NOMO-1 (cell line): Measurements from ENCODE around the gene WDR90.

Experiments
- DNase-seq, 2 experiments: peaks; one replicate each; lab custom pipeline; 2025; ENCODE audit not compliant: unreplicated experiment in 2 of 2; lab: John Stamatoyannopoulos, UW

The WDR90 gene

DNA sequence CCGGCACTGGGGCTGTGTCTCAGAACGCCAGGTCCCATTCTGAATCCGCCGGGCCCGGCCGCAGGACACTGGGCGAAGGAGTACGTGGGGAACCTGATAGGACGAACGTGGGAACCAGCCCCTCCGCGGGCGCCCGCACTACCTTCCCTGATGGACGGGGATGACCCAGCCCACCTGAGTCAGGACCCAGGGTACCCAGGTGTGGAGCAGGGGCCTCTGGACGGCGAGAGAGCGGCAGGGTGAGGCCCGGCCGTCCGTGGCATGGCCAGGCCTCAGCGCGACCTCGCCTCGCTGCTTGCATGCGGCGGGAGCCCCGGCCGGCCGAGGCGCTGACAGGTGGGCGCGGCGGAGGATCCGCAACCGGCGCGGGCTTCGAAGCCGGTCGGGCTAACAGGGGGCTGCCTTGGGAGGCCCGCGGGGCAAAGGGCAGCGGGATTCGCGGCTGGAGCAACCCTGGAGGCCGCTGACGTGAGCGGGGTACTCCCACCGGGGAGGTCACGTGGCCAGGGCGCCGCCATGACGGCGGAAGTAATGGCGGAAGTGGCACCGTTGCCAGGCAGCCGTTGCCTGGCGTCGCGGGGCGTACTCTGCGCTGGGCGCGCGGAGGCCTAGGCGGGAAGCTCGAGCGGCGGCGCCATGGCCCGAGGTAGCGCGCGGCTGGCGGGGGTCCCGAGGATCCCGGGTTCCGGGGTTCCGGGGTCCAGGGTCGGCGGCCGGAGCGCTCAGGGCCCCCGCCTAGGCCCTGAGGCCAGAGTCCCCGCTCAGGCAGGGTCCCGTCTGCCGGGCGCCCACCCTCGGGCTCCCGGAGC is at the start of gene WDR90:
Gene WDR90, plus strand, starts transcription at position 585 of the 809 bp plus-strand sequence. Its CDS starts 52 bp downstream, at position 637.
- peak; percentile 90 to 91 for DNase-seq

DNA sequence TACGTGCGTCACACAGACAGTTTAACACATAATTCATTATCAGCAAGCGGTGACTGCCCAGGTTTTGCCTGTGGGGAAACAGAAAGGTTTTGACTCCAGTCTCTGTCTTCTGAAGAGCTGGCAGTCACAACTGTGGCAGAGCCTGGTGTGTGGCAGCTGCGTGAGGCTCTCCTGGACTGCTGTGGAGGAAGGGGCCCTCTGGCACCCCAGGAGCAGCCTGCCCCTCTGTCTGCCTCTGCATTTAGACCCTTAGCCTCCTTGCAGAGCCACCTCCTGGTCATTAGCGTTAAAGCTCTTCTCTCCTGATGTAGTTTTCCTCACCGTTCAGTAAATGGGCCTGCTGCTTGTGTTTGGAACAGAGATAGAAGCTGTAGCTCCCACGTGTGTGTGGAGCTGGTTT is 48.4 kb upstream of the WDR90 start:
- no peak for DNase-seq

DNA sequence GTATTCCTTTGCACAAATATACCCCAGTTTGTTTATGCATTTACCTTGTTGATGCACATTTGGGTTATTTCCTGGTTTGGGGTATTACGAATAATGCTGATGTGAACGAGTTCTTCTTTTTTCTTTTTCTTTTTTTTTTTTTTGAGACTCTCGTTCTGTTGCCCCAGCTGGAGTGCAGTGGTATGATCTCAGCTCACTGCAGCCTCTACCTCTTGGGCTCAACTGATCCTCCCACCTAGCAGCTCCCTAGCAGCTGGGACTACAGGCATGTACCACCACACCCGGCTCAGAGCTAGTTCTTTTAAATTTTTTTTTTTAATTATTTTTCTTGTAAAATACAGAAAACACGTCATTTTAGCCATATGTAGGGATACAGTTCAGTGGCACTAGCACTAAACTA is 45.2 kb upstream of the WDR90 start:
- DNase-seq = no peak

DNA sequence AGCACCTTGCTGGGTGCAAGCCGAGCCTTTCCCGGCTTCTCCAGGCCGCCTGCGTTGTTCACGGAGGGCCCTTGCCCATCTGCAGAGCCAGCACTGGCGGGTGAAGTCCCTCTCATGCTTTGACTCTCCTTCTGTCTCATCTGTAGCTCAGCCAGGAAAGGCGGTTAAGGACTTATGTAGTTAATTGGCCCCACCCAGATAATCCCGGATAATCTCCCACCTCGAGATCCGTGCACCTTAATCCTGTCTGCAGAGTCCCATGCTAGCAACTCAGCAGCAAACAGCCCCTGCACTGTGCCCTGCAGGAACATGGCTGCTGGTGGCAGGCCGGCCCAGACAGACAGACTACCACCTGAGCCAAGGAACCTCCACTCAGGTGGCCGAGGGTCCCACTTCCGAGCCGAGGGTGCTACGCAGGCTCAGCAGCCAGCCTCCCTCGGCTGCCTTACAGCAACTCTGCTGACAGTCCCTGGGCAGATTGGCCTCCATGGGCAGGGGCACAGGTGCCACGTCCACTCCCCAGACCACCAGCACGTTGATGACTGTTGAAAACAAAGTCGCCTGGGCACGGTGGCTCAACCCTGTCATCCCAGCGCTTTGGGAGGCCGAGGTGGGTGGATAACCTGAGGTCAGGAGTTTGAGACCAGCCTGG is 42.4 kb upstream of the WDR90 start:
- DNase-seq = no peak

DNA sequence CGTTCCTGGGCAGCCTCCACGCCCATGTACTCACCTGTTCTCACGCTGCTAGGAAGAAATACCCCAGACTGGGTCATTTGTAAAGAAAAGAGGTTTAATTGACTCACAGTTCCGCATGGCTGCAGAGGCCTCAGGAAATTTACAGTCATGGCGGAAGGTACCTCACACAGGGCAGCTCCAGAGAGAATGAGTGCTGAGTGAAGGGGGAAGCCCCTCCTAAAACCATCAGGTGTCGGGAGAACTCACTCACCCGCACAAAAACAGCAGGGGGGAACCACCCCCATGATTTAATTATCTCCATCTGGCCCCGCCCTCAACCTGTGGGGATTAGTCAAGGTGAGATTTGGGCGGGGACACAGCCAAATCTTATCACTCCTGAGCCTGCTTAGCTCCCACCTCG is 41.1 kb upstream of the WDR90 start:
- no peak for DNase-seq

DNA sequence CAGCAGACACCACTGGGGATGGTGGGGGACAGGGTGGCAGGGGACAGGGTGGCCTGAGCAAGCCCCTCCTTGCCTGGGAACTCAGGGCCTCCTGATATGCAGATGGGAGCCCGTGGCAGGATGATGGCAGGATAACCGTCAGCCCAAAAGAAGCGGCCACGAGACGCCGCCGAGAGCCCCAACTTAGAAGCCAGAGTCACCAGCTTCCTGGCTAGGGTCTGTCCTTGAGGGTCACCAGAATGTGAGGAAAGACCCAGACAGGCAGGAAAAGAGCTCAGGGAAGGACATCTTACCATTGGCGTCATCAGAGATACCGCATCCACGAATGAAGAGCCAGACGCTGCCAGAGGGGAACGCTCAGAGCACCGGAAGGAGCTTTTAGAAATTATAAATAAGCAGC is 39.8 kb upstream of the WDR90 start:
- no peak for DNase-seq

DNA sequence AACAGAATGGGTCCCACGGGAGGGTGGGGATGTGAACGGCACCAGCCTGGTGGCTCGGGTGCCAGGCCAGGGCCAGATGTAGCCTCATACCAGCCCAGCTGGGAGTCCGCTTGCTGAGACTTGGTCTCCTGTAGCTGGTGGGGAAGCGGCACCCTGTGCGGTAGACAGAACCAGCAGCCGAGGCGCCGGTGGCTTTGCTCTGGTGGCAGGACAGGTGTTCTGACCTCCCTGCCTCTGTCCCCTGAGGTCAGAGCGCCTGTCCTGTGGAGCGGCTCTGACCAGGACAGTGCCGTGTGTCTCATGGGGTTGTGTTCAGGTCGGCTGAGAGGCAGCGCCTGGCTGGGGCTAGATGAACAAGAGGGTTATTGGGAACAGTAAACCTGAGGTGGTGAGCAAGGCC is 39.2 kb upstream of the WDR90 start:
- DNase-seq = no peak

DNA sequence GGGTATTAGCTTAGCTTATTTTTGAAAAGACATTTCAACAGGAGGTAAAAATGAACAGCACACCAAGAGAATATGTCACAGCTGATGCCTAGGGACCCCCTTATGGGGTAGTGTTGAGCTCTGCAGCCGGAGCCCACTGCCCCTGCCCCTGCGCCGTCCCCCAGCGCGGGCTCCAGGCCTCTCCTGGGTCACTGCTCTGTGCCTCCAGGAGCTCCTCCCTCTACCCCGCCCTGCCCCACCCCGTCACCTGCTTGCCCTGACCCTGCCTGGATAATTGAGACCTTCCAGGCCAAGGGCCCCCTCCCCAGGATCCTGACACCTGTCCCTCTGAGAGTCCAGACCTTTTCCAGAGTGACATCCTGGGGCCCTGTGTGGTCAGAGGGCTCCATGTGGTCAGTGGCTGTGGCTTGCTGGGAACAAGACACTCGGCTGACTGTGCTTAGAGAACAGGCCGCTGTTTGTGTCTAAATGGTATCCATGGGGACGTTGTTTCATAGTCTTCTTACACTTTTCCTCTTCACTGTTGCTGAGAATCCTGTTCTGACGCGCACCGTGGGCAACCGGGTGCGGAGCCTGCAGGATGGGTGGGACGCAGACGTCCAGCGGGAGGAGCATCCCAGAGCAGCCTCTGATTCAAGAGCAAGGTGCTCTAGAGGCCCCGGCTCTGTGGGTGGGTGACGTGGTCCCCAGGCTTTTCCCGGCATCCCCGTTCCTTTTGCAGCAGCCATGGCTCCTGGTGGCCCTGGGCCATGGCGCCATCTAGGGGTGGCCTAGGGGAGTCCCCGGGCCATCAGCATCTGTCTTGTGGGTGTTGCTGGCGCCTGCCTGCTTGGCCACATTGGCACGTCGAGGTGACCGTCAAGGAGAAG is 38.4 kb upstream of the WDR90 start:
- DNase-seq = no peak

DNA sequence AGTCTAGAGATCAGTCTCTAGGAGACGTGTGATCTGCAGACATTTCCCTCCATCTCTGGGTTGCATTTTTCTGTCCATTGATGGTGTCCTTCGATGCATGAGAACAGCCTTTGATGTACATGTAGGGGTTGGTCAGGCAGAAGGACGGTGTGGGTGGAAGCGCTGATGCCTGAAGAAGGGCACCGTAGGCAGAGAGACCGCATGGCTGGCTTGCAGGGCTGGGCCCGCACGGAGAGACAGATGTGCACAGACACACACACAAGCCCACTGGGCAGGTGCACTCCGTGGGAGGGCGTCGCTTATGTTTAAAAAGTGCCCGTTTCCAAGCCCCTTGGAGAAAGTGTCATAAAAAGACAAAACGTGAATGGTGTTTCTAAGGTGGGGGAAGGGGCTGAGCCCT is 34.0 kb upstream of the WDR90 start:
- DNase-seq = no peak

DNA sequence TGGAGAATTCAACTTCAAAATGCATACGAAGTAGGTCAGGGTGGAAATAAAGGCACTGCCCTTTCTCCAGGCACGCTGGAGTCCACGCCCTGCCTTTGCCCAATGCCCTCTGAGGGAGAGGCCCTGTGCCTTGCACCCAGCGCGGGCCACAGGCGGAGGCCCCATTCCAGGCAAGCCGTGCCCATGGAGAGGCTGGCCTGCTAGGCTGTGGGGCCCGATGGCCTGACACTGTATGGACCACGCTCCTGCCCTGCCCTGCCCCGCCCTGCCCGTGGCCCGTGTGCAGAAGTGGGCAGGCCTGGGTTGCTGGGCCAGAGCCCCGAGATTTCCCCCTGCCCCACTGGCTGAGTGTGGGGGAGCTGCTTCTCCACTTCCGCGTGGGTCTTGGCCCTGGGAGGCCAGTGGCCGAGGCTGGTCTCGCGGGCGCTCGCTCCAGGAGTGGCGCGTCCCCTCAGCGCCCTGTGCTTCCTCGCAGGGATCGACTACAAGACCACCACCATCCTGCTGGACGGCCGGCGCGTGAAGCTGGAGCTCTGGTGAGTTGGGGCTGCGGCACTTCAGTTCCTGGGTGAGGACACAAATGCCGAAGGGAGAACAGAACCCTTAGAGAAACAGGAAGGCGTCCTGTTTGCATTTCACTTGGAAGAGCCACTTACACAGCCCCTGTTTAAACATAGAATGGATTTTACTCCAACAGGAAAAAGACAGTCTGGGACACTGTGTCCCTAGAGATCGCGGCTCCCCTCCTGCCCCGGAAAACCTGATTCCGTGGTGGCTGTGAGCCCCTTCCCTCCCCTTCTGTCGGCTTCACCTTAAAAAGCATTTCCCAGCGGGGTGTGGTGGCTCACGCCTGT is 32.2 kb upstream of the WDR90 start:
- no peak for DNase-seq

DNA sequence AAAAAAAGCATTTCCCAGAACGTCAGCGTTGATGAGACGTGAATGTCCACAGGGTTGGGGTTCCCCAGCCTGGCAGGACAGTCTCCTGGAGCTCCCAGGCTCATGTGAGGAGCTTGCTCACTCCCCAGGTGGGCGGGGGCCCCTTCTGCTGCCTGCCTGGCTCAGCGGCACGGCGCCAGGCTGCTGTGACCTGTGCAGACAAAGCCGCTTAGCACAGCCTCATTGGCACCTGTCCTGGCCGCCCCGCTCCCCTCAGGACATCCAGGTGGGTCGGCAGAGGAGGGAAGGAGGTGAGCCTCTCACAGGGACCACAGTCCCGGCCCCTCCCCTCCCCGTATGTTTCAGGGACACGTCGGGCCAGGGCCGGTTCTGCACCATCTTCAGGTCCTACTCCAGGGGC is 31.3 kb upstream of the WDR90 start:
- DNase-seq = no peak

DNA sequence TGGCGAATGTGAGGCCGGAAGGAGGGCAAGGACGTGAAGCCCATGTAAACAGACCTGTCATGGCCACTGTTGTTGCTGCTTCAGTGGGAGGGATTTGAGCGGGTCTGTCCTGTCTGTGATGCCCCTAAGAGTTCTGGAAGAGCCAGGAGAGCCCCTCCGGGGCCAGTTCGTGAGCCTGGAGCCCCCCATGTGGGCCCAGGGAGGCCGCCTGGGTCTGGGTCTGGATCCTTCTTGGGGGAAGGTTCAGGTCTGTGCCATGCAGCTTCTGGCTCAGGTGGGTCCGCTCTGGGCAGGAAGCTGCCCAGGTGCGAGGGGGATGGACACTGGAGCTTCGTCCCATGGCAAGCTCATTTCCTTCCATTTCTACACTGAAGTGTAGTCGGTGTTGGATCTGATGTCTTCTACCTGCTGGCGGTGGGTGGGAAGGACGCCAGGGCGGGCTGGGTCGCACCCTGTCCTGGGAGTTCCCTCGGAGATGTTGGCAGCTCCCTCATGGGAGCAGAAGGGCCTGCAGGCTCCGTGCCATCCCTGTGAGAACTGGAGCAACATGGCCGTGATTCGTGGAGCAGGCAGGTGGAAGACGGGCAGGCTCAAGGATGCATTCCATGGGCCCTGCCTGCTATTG is 29.6 kb upstream of the WDR90 start:
- DNase-seq = no peak

DNA sequence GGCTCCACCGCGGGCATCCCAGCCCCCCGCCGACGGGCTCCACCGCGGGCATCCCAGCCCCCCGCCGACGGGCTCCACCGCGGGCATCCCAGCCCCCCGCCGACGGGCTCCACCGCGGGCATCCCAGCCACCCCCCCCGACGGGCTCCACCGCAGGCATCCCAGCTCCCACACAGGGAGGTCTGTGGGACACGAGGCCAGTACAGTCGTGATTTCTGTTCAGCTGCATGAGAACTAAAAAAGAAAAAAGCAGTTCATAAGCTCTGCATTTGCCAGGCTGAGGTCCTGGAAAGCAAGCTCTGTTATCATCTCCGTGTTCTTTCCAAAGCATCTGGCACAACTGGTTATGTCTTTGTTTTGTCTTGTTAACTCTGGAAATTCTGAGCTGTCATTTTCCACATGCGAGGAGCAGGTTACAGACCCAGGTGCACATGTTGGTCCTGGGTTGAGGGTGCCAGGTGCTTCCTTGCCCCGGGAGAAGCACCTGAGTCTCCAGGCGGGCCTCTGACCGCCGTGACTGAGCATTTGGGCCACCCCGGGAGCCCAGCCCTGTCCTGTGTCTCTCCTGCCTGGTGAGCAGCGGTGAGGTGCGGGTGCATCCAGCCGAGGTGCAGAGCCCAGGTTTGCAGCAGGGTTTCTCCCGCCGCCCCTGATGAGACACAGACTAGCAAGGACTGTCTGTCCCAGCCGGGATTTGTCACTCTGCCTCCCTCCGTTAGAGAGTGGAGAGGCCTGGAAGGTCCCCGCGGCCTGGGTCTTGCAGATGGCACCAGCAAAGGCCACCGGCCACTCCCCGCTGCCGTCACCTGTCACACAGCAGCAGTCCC is 28.3 kb upstream of the WDR90 start:
- DNase-seq = no peak

DNA sequence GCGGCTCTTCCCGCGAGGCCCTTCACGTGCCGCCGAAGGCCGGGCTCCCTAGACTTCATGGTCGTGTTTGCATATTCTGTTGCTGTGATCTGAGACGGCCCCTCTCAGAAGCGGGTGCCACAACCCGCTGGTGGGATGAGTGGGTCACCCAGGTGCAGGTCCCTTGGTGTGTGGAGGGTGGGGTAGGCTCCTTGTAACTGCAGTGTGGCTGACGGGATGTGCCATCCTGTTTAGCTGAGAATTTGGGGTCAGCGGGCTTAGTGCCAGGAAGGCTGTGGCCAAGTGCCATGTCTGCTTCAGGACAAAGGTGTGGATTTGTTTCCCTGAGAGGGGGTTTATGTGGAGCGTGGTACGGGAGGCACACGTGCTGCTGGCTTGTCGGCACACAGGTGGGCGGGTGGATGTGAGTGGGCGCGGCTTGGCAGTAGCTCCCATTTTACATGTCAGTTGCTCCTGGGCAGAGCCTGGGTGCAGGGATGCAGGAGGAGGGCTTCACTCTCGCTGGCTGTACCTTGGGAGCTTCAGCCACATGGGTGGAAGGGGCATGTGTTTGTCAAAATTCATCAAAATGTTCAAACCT is 27.5 kb upstream of the WDR90 start:
- DNase-seq = no peak

DNA sequence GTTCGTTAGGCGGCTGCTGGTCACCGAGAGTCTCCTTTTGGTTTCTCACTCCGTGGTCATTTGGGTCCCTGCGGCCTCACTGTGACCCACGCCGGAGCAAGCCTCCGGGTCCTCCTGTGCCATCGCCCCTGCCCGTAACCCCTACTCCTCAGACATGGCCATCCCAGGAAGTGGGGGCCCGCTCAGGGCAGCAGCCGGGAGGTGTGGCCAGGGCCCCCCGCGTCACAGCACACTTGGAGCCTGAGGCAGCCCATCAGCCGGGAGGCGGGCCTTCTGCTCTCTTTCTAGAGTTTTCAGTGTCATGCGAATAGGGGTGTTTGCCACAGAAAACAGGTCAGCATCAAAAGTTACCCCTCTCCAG is 26.3 kb upstream of the WDR90 start:
- DNase-seq = no peak

DNA sequence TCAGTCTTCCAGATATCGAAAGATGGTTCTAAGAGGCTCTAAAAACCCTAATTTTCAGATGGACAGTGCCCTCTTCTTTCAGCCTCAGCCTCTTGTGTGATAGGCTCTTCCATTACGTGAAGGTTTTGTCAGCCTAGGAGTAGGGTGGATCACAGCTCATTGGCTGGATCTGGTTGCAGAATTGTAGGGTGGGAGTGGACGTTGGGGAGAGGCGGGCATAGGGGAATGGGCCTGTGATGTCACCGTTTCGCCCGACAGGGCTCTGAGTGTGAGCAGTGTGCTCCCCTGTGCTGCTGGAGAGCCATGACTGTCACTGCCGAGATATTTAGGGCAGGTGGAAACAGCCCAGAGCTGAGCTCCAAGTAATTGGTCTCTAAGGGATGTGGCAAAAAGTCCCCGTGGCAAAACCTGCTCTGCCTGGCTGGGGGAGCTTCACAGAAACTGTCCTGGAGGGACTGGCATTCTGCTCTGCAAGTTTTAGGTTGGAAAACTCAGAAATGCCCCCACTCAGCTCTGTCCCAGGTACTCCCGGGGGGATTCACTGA is 24.6 kb upstream of the WDR90 start:
- no peak for DNase-seq

DNA sequence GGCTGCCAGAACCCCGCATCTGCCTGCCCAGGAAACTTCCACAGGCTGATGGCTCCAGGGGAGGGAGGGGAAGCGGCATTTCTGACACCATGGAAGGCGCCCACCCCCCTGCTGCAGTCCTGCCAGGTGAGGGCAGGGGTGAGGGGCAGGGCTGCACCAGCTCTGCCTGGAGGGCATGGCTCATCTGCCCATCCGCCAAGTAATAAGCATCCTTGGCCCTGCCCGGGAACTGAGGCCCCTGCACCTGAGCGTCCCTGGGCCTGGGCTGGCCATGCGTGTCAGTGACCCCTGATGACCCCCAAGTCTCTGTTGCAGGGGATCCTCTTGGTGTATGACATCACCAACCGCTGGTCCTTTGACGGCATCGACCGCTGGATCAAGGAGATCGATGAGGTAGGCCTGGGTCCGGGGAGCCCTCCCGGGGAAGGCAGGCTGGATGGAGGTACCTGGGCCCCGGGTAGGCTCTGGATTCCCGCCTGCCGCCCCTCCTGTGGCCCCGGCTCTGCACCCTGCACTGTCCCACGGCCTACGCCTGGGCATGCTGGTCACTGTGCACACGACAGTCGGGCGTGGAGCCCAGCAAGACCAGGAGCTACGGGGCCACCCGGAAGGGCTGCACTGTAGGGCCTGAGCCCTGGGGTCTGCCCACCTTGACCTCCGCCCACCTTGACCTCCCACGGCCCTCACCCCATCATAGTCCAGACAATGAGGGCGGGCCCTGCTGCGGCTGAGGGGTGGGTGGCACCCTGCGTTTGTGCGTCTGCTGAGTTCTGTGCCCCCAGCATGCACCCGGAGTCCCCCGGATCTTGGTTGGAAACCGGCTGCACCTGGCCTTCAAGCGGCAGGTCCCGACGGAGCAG is 23.8 kb upstream of the WDR90 start:
- DNase-seq = no peak
